AG10803 (cell line): Measurements from ENCODE around the gene XRCC4.

Experiments
- DNase-seq: peaks from one replicate; pipeline ENCODE4 v3.0.0; 2010; ENCODE audit warnings: low read depth
- H3K4me3 ChIP-seq: 2 replicates; pipeline ENCODE4 v1.5.1; 2011; ENCODE audit warnings: mild to moderate bottlenecking, low read length, control low read depth
- CTCF ChIP-seq: conservative IDR thresholded peaks from 2 replicates; pipeline ENCODE4 v1.5.1; 2011; ENCODE audit warnings: mild to moderate bottlenecking, low read length, control low read depth, inconsistent platforms

XRCC4 gene

GRCh38 chr5:83036991-83037575 is 40.3 kb upstream of the XRCC4 start:
- no peak overlapping the region for H3K4me3 ChIP-seq
- no peak for DNase-seq
- TF ChIP-seq CTCF = no peak

GRCh38 chr5:83038924-83039323 is 38.4 kb upstream of the XRCC4 start:
- no peak for TF ChIP-seq CTCF
- no peak overlapping the region for H3K4me3 ChIP-seq
- DNase-seq = no peak

DNA sequence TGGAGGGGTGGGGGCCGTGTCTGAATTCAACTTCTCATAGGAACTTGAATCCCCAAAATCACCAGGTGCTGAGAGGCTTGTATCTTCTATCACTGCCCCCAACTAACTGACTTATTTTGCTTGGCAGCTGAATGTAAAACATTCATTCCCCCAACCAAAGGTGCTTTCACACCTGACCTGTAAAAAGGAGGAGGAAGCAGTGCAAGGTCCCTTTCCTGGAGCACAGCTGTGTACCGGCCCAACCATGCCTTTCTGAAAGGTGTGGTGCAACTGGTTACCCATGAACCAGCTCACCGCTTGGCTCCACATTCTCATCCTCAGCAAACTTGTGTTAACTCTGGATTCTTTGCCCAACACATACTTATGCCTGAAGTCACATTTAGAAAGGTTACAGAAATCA is 34.8 kb upstream of the XRCC4 start:
- H3K4me3 ChIP-seq = no peak overlapping the region
- DNase-seq = no peak
- no peak for TF ChIP-seq CTCF

- no peak overlapping the region for H3K4me3 ChIP-seq
- DNase-seq = no peak
- no peak for TF ChIP-seq CTCF
These were observed 32.4 kb upstream of the XRCC4 start for GRCh38 chr5:83044926-83045325.

- no peak for DNase-seq
- TF ChIP-seq CTCF = no peak
- H3K4me3 ChIP-seq = no peak overlapping the region
These were observed 29.1 kb upstream of the XRCC4 start for GRCh38 chr5:83048277-83048676.

GRCh38 chr5:83048811-83049210 is 28.5 kb upstream of the XRCC4 start:
- H3K4me3 ChIP-seq = no peak overlapping the region
- no peak for DNase-seq
- TF ChIP-seq CTCF = no peak

DNA sequence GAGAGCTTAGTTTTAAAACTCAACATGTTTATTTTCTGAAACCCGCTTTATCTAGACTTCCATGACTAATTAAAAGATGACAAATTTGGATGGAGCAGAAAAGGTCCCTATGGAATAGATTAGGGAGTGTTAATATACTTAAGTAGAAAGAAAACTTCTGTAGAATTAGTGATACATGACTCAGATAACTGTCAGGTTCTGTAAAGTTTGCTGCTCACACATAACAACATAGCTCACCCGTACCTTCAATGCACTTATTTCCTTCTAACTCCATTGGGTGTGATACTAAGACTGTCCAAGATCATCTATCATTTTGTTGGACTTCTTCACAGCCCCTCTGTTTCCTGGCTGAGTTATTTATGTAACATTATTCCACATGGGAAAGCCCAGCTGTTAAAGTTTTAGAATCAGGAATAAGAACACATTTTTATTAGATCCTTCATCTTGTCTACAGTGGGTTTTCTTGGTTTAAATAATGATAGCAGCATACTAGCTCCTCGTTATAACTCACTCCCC is 27.9 kb upstream of the XRCC4 start:
- H3K4me3 ChIP-seq = no peak overlapping the region
- DNase-seq = no peak
- TF ChIP-seq CTCF = no peak
